Activated T-helper 17 cell treated with anti-CD3 and anti-CD28 coated beads, Interleukin-2, amount 50 U/mL, for 72 hours (primary cell): ENCODE data around the gene CSNK1G1. TPM values are rescaled to one million over a fixed set of nuclear protein-coding genes. Genes with fewer than 3 reads are reported as not detected.

ENCODE experiments used
- ATAC-seq: fragments of 150-1000 bp; cut with Tn5 transposase; replicated peaks from 2 replicates; pipeline ENCODE4 v1.10.0; 2021; ENCODE audit warnings: mild to moderate bottlenecking, moderate library complexity
- H3K27ac Mint-ChIP-seq: one replicate; pipeline ENCODE4 v1.8.0; 2022; ENCODE audit warnings: mixed read lengths
- H3K27me3 Mint-ChIP-seq: one replicate; pipeline ENCODE4 v1.8.0; 2022; ENCODE audit warnings: mixed read lengths
- H3K36me3 Mint-ChIP-seq: one replicate; pipeline ENCODE4 v1.8.0; 2022; ENCODE audit warnings: low read depth, mild to moderate bottlenecking, mixed read lengths
- H3K4me1 Mint-ChIP-seq: one replicate; pipeline ENCODE4 v1.8.0; 2022; ENCODE audit warnings: mixed read lengths
- H3K4me3 Mint-ChIP-seq: one replicate; pipeline ENCODE4 v1.8.0; 2022; ENCODE audit warnings: mild to moderate bottlenecking, mixed read lengths
- H3K9me3 Mint-ChIP-seq: one replicate; pipeline ENCODE4 v1.8.0; 2022; ENCODE audit warnings: mixed read lengths
- total RNA-seq, 2 donors: library from RNA; stranded (reverse); gene quantifications; one replicate each; pipeline ENCODE4 v1.2.3, GENCODE V29; 2022

CSNK1G1 gene
- total RNA-seq, 2 donors from 2014 or later, result 34.5 to 38.0 TPM

DNA sequence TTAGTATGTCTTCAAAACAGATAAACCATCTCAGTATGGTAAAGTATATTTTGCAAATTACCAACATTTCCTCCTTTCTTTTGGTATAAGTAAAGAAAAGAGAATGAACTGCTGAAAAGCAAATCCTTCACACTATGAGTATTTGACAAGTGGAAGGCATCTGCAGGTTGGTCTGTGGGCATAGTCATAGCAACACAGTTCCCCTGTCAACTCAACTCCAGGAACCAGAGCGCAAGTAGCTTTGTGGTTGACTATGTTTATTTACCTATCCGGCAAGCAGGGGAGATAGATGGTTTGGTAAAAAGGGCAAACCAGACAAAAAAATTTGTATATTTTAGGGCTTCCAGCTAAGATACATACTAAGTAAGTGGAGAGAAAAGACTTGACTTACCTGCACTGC lies 104.9 kb downstream of the CSNK1G1 start:
- no peaks in the 10 kb centered on the region for H3K9me3 Mint-ChIP-seq
- H3K27me3 Mint-ChIP-seq, result no peaks in the 10 kb centered on the region
- H3K27ac Mint-ChIP-seq, result peak overlapping the region; percentile 22
- H3K4me1 Mint-ChIP-seq, result peaks cover 26% of the 10 kb centered on the region
- no peak overlapping the region for H3K4me3 Mint-ChIP-seq
- peaks cover 42% of the 10 kb centered on the region for H3K36me3 Mint-ChIP-seq
- ATAC-seq, result peak; percentile 20

DNA sequence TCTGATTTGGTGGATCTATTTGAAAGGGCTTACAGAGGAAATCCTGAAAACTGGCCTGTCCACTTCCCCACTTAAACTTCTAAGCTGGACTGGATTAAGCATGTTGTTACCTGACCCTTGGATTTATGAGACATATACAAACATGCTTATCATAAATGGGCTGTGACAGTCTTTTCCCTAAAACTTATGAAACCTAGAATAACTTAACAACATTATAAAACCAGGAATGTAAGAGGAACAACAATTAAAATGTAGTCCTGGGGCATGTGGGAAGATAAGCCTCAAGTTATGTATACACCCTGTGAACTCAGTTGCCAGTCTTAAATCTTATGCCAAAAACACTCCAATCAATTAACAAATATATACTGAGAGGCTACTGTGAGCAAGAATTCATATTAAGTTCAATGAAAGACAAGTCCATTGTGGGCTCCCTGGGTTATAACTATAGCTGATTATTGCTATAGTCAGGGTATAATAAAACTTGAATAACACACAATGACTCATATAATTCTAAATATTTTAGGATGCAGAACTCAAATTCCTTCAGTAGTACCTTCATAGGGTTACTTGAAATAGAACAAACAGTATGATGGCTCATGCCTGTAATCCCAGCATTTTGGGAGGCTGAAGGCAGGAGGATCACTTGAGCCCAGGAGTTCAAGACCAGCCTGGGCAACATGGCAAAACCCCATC lies 105.9 kb downstream of the CSNK1G1 start:
- Mint-ChIP-seq H3K27me3 (no peaks in the 10 kb centered on the region), H3K4me1 (peaks cover 30% of the 10 kb centered on the region), H3K9me3 (no peaks in the 10 kb centered on the region), H3K4me3 (no peak overlapping the region), H3K27ac (peak overlapping the region; percentile 46), H3K36me3 (peaks cover 31% of the 10 kb centered on the region)
- no peak for ATAC-seq

DNA sequence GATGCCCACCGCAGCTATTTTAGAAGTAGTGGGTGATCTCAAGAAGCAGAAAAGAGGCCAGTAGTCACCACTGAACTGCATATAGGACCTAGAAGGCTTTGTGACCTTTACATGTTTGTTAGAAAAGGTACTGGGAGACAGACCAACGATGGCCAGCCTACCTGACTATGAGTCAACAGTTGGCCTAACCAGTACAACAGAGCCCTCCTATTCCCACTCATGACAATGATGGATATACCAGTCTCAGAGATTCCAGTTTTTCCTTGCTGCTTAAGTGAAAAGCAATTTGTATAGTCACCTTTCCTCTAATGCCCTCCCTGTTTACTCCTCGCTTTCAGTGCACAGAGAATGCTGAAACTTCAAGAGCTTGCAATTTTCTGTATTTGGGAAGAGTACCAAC lies 106.6 kb downstream of the CSNK1G1 start:
- peaks cover 26% of the 10 kb centered on the region for H3K36me3 Mint-ChIP-seq
- H3K9me3 Mint-ChIP-seq, result no peaks in the 10 kb centered on the region
- ATAC-seq, result no peak
- H3K27ac Mint-ChIP-seq, result peak overlapping the region; percentile 46
- H3K27me3 Mint-ChIP-seq, result no peaks in the 10 kb centered on the region
- H3K4me3 Mint-ChIP-seq, result no peak overlapping the region
- H3K4me1 Mint-ChIP-seq, result peaks cover 36% of the 10 kb centered on the region

DNA sequence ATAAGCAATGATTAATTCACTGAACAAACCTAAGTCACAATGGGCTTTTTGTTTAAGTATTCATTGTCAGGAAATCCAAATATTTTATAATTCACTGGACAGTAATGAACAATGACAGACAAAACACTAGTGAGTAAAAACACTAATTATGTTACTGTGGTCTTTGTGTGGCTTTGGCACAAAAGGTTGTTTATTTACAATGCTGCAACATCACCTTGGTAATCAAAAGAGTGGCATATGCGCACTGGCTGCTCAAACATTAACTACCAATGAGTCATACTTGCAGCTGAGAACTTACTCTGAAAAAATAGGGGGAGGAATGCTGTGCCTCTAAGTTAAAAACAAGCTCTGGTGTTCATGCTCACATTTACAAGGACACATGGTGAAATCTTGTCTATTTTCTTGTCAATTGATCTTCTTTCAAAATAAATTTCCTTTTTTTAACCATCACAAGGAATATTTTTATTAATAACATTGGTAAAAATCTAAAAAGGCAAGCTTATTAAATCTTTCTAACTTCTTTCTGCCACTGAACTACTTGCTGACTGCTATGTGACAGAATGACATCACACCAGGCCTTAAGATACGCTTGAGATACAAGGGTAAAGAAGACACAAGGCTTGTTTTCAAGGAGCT lies 107.9 kb downstream of the CSNK1G1 start:
- Mint-ChIP-seq H3K4me1 (peaks cover 36% of the 10 kb centered on the region), H3K9me3 (no peaks in the 10 kb centered on the region), H3K36me3 (peaks cover 30% of the 10 kb centered on the region), H3K4me3 (no peak overlapping the region), H3K27me3 (no peaks in the 10 kb centered on the region), H3K27ac (peak overlapping the region; percentile 81)
- ATAC-seq, result peak; percentile 65

DNA sequence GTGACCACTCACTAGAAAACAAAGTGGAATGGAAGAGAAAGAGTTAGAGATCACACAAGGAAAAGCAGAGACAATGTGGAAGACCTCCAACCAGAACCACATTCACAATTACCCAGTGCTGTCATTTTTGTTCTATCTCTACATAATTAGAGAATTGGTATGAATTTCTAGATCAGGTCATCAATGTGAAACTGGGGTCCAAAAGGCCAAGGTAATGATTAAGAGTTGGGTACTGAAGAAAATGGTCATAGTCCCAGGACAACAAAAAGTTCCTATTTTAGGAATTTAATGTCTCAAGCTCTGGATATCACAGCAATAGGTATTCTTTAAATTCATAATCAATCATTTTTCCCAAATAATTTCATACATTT lies 108.5 kb downstream of the CSNK1G1 start:
- Mint-ChIP-seq H3K4me1 (peaks cover 36% of the 10 kb centered on the region), H3K27me3 (no peaks in the 10 kb centered on the region), H3K9me3 (no peaks in the 10 kb centered on the region), H3K36me3 (peaks cover 35% of the 10 kb centered on the region), H3K27ac (peak overlapping the region; percentile 81), H3K4me3 (peak overlapping the region; percentile 20)
- no peak for ATAC-seq

DNA sequence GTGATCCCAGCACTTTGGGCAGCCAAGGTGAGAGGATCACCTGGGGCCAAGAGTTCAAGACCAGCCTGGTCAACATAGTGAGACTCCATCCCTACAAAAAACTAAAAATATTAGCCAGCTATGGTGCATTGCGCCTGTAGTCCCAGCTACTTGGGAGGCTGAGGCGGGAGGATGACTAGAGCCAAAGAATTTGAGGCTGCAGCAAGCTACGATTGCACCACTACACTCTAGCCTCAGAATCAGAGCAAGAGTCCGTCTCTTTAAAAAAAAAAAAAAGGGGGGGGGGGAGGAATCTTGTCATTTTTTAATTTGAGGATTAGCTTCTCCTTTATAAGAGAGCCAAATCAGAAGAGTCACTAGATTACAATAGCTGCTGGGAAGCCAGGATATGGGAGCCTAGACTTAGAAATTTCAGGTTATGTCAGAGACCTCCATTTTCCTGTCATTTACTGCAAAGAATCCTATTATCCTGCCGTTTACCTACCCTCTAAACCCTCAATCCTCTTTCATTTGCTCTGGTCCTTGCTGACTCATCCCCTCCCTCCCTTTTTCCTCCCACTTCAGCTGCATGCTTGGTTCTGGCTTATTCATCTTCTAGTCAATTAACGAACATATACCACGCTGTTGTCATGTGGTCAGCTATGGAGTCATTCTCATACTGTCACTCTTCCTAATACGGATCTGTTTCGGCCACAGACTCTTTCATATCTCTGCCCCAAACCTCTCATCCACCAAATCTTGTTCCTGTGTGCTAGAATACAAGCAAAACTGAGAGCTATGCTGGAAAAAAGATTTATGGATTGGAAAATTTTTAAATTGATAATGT lies 109.4 kb downstream of the CSNK1G1 start:
- Mint-ChIP-seq H3K27me3 (no peaks in the 10 kb centered on the region), H3K4me3 (peak overlapping the region; percentile 20), H3K27ac (peak overlapping the region; percentile 81), H3K36me3 (peaks cover 37% of the 10 kb centered on the region), H3K4me1 (peaks cover 38% of the 10 kb centered on the region), H3K9me3 (no peaks in the 10 kb centered on the region)
- ATAC-seq, result peak; percentile 94

DNA sequence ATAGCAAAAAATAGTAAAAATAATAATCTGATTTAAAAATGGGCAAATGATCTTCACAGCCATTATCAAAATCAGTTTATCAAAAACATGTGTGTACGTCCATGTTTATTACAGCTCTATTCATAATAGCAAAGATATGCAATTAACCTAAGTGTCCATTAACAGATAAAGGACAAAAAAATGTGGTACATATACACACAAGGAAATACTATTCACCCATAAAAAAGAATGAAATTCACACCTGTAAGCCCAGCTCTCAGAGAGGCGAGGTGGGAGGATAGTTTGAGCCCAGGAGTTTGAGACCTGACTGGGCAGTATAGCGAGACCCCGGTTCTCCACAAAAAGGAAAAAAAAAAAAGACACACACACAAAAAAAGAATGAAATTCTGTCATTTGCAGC lies 110.6 kb downstream of the CSNK1G1 start:
- peak overlapping the region; percentile 81 for H3K27ac Mint-ChIP-seq
- ATAC-seq, result no peak
- peaks cover 44% of the 10 kb centered on the region for H3K4me1 Mint-ChIP-seq
- no peaks in the 10 kb centered on the region for H3K9me3 Mint-ChIP-seq
- H3K36me3 Mint-ChIP-seq, result peaks cover 25% of the 10 kb centered on the region
- H3K4me3 Mint-ChIP-seq, result no peak overlapping the region
- no peaks in the 10 kb centered on the region for H3K27me3 Mint-ChIP-seq

DNA sequence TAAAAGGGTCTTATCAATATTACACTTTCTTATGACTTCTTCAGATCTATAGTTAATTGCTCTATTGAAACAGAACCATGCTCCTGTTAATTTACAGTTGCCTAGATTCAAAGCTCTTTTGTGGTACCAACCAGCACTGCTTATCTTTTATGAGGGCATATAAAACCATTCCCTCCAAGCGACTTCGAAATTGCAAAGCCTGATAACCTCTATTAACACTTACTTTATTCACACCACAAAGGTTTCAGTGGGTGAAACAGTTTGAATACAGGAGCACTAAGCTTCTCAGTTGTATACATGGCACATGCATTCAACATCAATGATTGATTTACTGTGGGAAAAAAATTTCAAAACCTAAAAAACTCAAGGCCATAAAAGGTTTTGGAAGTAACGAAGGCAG lies 118.3 kb downstream of the CSNK1G1 start:
- no peak for ATAC-seq
- H3K9me3 Mint-ChIP-seq, result no peaks in the 10 kb centered on the region
- H3K27me3 Mint-ChIP-seq, result no peaks in the 10 kb centered on the region
- peaks cover 26% of the 10 kb centered on the region for H3K4me1 Mint-ChIP-seq
- H3K36me3 Mint-ChIP-seq, result peaks cover 29% of the 10 kb centered on the region
- H3K27ac Mint-ChIP-seq, result no peak overlapping the region
- H3K4me3 Mint-ChIP-seq, result no peak overlapping the region

DNA sequence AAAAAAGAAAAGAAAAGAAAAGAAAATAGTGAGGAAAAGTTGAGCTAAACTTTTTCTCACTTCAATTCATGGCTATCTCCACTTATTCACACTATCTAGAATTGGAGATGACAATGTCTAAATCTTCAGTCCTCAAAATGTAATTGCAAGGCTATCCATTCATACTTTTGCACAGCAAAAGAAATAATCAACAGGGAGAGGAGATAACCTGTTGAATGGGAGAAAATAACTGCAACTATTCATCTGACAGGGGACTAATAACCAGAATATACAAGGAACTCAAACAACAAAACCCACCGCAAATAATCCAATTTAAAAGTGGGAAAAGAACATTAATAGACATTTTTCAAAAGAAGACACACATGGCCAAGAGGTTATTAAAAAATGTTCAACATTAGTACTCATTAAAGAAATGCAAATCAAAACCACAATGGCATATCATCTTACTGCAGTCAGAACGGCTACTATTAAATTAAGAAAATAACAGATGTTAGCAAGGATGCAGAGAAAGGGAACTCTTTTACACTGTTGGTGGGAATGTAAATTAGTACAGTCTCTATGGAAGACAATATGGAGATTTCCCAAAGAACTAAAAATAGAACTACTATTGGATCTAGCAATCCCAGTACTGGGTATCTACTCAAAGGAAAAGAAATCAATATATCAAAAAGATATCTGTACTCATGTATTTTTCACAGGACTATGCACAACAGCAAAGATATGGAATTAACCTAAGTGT lies 119.6 kb downstream of the CSNK1G1 start:
- H3K4me3 Mint-ChIP-seq, result no peak overlapping the region
- ATAC-seq, result no peak
- H3K4me1 Mint-ChIP-seq, result peaks cover 21% of the 10 kb centered on the region
- no peak overlapping the region for H3K27ac Mint-ChIP-seq
- no peaks in the 10 kb centered on the region for H3K27me3 Mint-ChIP-seq
- H3K36me3 Mint-ChIP-seq, result peaks cover 26% of the 10 kb centered on the region
- H3K9me3 Mint-ChIP-seq, result no peaks in the 10 kb centered on the region

DNA sequence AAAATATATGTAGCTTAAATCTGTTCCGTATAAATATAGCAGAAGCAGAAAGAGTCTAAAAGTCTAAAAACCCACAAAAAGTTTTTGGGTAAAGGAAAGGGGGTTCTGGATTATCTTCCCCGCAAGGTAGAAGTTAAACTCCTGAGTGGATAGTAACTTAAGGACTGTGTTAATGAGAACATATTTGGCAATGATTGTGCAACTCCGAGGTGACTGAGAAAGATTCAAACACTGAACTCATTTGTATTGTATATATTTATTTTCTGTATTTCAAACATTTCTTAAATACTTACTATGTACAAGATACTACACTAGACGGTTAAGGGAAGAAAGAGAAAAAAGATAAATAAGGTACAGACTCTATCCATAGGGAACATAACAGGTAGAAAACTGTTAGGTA lies 120.4 kb downstream of the CSNK1G1 start:
- Mint-ChIP-seq H3K27ac (no peak overlapping the region), H3K36me3 (peaks cover 26% of the 10 kb centered on the region), H3K27me3 (no peaks in the 10 kb centered on the region), H3K4me1 (peaks cover 14% of the 10 kb centered on the region), H3K4me3 (no peak overlapping the region), H3K9me3 (no peaks in the 10 kb centered on the region)
- ATAC-seq, result no peak

DNA sequence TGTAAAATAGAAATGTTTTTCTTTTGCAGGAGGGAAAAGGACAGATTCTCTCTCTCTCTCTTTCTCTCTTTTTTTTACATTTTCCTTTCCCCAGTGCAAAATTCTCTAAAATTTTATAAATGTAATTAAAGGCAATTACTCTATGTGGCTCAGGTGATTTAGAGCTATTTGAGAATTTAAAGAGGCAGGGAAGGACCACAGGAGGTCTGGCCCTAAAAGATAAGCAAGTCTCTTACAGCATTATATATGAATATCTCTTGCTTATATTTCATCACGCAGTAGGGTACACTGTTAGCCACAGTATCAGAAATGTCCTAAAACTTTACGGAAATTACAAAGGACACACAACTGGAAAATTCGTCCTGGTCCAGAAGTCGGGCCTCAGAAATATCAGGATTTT lies 122.7 kb downstream of the CSNK1G1 start:
- no peaks in the 10 kb centered on the region for H3K9me3 Mint-ChIP-seq
- ATAC-seq, result no peak
- peaks cover 22% of the 10 kb centered on the region for H3K36me3 Mint-ChIP-seq
- no peaks in the 10 kb centered on the region for H3K27me3 Mint-ChIP-seq
- peaks cover 12% of the 10 kb centered on the region for H3K4me1 Mint-ChIP-seq
- H3K4me3 Mint-ChIP-seq, result no peak overlapping the region
- H3K27ac Mint-ChIP-seq, result no peak overlapping the region

DNA sequence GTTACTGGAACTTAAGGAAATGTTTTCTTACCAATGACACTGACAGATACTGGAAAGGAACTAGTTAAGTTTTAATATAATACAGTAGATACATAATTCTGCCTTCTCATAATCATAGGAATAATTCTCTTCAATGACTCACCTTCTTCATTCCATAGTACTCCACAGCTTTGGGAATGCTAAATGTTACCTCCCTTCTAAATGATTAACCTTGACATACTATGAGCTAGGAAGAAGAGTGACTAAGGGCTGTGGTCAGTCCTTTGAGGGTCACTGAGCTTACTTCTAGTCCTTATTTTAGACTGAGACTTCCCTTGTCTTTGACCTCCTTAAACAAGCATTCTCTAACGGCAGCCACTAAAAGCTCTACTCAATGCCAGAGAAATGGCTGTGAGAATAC lies 123.6 kb downstream of the CSNK1G1 start:
- ATAC-seq, result no peak
- Mint-ChIP-seq H3K36me3 (peaks cover 22% of the 10 kb centered on the region), H3K4me1 (peaks cover 15% of the 10 kb centered on the region), H3K9me3 (no peaks in the 10 kb centered on the region), H3K27ac (no peak overlapping the region), H3K4me3 (no peak overlapping the region), H3K27me3 (no peaks in the 10 kb centered on the region)

DNA sequence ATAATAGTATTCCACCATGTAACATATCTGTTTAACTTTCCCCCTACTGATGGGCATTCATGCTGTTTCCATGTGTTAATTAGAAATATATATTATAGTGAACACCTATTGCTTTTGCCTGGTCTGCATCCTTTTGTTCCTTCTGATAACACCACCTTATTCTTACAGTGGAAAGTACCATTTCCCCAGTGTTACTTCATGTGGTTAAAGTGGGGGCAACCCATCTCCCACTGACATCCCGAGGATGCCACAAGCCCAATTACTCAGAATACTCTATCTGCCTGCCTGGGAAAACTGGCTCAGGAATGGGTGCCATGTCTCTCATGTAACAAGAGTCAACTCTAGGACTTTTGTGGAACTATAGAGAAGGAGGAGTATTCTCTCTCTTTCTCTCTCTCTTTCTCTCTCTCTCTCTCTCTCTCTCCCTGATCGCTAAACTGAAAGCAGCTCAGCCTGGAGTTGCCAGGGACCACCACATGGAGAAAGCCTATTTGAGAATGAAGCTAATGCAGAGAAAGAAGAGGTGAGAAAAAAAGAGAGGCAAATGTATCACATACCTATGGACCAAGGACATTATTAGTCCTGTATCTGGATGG lies 126.7 kb downstream of the CSNK1G1 start:
- ATAC-seq, result peak; percentile 57
- peaks cover 13% of the 10 kb centered on the region for H3K36me3 Mint-ChIP-seq
- H3K27ac Mint-ChIP-seq, result no peak overlapping the region
- no peak overlapping the region for H3K4me3 Mint-ChIP-seq
- H3K9me3 Mint-ChIP-seq, result no peaks in the 10 kb centered on the region
- H3K4me1 Mint-ChIP-seq, result peaks cover 11% of the 10 kb centered on the region
- no peaks in the 10 kb centered on the region for H3K27me3 Mint-ChIP-seq

DNA sequence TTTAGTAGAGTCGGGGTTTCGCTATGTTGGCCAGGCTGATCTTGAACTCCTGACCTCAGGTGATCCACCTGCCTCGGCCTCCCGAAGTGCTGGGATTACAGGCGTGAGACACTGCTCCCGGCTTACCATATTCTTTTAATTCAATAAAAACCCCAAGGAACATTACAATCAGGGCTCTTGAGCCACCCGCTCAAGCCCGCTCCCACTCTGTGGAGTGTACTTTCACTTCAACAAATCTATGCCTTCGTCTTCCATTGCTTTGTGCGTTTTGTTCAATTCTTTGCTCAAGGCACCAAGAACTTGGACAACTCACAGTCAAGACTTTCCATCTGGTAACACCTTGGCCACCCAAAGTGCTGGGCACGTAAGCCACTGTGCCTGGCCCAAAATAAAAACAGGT lies 130.2 kb downstream of the CSNK1G1 start:
- Mint-ChIP-seq H3K9me3 (no peaks in the 10 kb centered on the region), H3K27ac (no peak overlapping the region), H3K27me3 (no peaks in the 10 kb centered on the region), H3K4me3 (no peak overlapping the region), H3K4me1 (peaks cover 25% of the 10 kb centered on the region), H3K36me3 (peaks cover 19% of the 10 kb centered on the region)
- ATAC-seq, result no peak
